Measurements from ENCODE around the gene HHIPL1.

DNA sequence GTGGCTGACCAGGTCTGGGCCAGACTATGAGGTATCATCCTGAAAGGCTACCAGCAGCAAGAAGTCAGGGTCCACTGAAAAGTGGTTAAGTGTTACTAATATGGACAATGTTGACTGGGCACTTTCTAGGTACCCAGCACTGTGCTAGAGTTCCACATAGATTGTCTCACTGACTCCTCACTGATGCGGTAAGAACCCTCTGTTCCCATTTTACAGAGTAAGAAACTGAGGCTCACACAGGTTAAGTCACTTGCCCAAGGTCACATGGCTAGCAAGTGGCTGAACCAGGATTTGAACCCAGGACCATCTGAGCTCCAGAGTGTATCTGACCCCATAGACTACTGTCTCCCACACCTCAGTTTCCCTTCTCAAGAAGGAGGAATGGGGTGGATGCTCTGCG, 36.3 kb upstream of the HHIPL1 start:
- no peak for TF ChIP-seq POU2F2 (IDR thresholded peaks at IDR 0.05; ENCODE audit: low read depth, low read length)
- no peak for TF ChIP-seq POLR2A (IDR thresholded peaks at IDR 0.05; ENCODE audit: low read depth, low read length)
- no peak for TF ChIP-seq TAF1 (IDR thresholded peaks at IDR 0.05; ENCODE audit: low read depth, low read length)

Measured in GM12891 (cell line).